GM12892 (cell line): Measurements from ENCODE around the gene PLPPR3.

Experiments used
- POLR2A ChIP-seq: IDR thresholded peaks from 2 replicates; pipeline ENCODE4 v1.6.1; 2011; ENCODE audit warnings: low read depth, low read length, control low read depth
- POLR2AphosphoS5 ChIP-seq: IDR thresholded peaks from 2 replicates; pipeline ENCODE4 v1.6.1; 2011; ENCODE audit warnings: low read depth, low read length, control low read depth

DNA sequence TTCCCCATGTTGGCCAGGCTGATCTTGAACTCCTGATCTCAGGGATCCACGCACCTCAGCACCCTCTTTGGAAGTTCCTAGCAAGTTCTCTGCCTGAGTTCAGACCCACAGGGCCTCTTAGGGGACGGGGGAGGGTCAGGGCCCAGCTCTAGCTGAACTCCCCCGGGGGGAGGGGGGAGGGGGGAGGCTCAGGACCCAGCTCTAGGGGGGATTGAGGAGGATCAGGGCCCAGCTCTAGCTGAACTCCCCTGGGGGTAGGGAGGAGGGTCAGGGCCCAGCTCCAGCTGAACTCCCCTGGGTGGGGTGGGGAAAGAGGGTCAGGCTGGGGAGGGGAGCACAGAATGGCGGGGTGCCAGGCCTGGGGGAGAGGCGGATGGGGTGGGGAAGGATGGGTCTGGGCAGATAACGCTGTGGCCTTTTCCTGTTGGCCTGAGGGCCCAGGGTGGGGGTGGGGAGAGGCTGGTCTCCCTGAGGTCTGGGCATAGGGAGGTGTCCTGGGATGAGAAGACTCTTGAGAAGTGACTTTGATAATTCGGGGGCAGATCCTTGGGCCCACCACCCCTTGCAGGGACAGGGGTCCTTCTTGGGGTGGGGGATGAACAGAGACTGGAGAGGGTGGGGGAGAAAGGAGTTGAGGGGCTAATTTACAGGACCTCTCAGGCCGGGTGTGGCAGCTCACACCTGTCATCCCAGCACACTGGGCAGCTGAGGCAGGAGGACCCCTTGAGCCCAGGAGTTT, 30.0 kb downstream of the PLPPR3 start:
- TF ChIP-seq POLR2A (no peak), POLR2AphosphoS5 (no peak)
